Esophagus squamous epithelium (tissue), 4 donors: ENCODE results near the gene CRB2.

Experiments
- POLR2A ChIP-seq, 4 donors: fragments of 450-650 bp; IDR thresholded peaks; one replicate each; pipeline ENCODE4 v1.6.1; 2017; ENCODE audit warnings: antibody characterized with exemption in 4 of 4, mild to moderate bottlenecking in 4 of 4, moderate library complexity in 3 of 4
- TF ChIP-seq, protein P1 (sequence below), 6 experiments: fragments of 450-650 bp in 4 of 6; fragments of 200-600 bp in 2 of 6; sonication (generic) in 2 of 6; IDR thresholded peaks; one replicate each; pipeline ENCODE4 v1.5.1; 2016 to 2019; ENCODE audit warnings: antibody characterized with exemption in 6 of 6, mild to moderate bottlenecking in 4 of 6, moderate library complexity in 4 of 6

DNA sequence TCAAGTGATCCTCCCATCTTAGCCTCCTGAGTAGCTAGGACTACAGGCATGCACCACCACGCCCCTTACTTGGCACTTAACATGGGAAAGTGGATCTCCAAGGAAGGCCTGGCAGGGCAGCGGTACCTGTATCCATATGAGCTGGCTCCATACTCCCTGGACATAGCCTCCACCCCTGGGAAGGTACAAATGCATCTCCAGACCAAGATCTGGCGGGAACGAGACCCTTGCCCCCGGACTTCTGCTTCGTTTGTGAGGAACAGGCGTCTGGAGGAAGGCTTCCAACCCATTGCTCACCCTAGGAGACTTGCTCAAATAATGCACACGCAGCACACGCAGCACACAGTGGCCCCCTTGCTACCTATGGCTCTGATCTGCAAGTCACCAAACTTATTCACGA, 55.2 kb downstream of the CRB2 start:
- no peak for TF ChIP-seq POLR2A (IDR thresholded peaks at IDR 0.05)
- TF ChIP-seq, protein P1, sequence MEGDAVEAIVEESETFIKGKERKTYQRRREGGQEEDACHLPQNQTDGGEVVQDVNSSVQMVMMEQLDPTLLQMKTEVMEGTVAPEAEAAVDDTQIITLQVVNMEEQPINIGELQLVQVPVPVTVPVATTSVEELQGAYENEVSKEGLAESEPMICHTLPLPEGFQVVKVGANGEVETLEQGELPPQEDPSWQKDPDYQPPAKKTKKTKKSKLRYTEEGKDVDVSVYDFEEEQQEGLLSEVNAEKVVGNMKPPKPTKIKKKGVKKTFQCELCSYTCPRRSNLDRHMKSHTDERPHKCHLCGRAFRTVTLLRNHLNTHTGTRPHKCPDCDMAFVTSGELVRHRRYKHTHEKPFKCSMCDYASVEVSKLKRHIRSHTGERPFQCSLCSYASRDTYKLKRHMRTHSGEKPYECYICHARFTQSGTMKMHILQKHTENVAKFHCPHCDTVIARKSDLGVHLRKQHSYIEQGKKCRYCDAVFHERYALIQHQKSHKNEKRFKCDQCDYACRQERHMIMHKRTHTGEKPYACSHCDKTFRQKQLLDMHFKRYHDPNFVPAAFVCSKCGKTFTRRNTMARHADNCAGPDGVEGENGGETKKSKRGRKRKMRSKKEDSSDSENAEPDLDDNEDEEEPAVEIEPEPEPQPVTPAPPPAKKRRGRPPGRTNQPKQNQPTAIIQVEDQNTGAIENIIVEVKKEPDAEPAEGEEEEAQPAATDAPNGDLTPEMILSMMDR (IDR thresholded peaks at IDR 0.05): no peak
